GM18526 (cell line): ENCODE results near the gene DNAJC12.
A peak's percentile ranks its signal among the peaks of the same experiment; 100 is the strongest.

Experiments
- POLR2A ChIP-seq: IDR thresholded peaks from 3 replicates; pipeline ENCODE4 v1.6.1; 2011; ENCODE audit not compliant: insufficient read length; ENCODE audit errors: extremely low read depth

The DNAJC12 gene

GRCh38 chr10:67852761-67853160, 14.8 kb upstream of the DNAJC12 start:
- no peak for TF ChIP-seq POLR2A

- no peak for TF ChIP-seq POLR2A
Observed at GRCh38 chr10:67851186-67851585, 13.2 kb upstream of the DNAJC12 start.

- peak; percentile 51 for TF ChIP-seq POLR2A
Observed at GRCh38 chr10:67849331-67850011, 11.5 kb upstream of the DNAJC12 start.

GRCh38 chr10:67843284-67843683, 5.3 kb upstream of the DNAJC12 start:
- TF ChIP-seq POLR2A, result no peak

- TF ChIP-seq POLR2A, result no peak
Observed at GRCh38 chr10:67841737-67842136, 3.7 kb upstream of the DNAJC12 start.

GRCh38 chr10:67839951-67840350, 2.0 kb upstream of the DNAJC12 start:
- no peak for TF ChIP-seq POLR2A

- TF ChIP-seq POLR2A, result no peak
Observed at GRCh38 chr10:67836972-67837371, 1.0 kb downstream of the DNAJC12 start.

- no peak for TF ChIP-seq POLR2A
Observed at GRCh38 chr10:67836488-67836887, 1.5 kb downstream of the DNAJC12 start.

GRCh38 chr10:67834375-67834774, 3.6 kb downstream of the DNAJC12 start:
- TF ChIP-seq POLR2A, result no peak

- TF ChIP-seq POLR2A, result no peak
Observed at GRCh38 chr10:67827811-67828210, 10.2 kb downstream of the DNAJC12 start.

- no peak for TF ChIP-seq POLR2A
Observed at GRCh38 chr10:67819768-67820204, 18.2 kb downstream of the DNAJC12 start.

- no peak for TF ChIP-seq POLR2A
Observed at GRCh38 chr10:67818323-67818722, 19.7 kb downstream of the DNAJC12 start.

GRCh38 chr10:67816719-67817118, 21.3 kb downstream of the DNAJC12 start:
- TF ChIP-seq POLR2A, result no peak

GRCh38 chr10:67815571-67816059, 22.4 kb downstream of the DNAJC12 start:
- TF ChIP-seq POLR2A, result no peak

- no peak for TF ChIP-seq POLR2A
Observed at GRCh38 chr10:67812007-67812406, 26.0 kb downstream of the DNAJC12 start.

GRCh38 chr10:67809107-67809506, 28.9 kb downstream of the DNAJC12 start:
- TF ChIP-seq POLR2A, result no peak

- no peak for TF ChIP-seq POLR2A
Observed at GRCh38 chr10:67808704-67809103, 29.3 kb downstream of the DNAJC12 start.

- TF ChIP-seq POLR2A, result no peak
Observed at GRCh38 chr10:67807855-67808456, 30.0 kb downstream of the DNAJC12 start.

GRCh38 chr10:67804395-67804678, 33.7 kb downstream of the DNAJC12 start:
- no peak for TF ChIP-seq POLR2A
